ENCODE data around the gene MCM3.

MCM3 gene

DNA sequence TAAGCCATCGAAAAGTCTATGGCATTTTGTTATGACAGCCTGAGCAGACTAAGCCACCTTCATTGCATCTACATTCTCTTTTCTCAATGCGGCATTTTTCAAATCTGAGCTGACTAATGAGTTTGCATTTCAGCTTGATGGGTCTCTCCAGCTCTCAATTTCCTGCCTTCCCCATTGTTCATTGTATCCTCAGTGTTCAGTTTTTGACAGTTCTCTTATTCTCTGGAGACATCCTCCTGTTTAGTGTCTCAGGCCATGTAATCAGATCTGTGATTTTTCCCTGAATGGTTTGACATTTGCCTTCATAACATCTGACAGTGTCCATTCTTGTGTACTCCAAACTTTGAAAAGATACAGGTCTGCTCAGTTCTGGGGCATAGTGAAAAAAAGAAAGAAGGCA is 27.9 kb upstream of the MCM3 start:
- TF ChIP-seq, protein P1, sequence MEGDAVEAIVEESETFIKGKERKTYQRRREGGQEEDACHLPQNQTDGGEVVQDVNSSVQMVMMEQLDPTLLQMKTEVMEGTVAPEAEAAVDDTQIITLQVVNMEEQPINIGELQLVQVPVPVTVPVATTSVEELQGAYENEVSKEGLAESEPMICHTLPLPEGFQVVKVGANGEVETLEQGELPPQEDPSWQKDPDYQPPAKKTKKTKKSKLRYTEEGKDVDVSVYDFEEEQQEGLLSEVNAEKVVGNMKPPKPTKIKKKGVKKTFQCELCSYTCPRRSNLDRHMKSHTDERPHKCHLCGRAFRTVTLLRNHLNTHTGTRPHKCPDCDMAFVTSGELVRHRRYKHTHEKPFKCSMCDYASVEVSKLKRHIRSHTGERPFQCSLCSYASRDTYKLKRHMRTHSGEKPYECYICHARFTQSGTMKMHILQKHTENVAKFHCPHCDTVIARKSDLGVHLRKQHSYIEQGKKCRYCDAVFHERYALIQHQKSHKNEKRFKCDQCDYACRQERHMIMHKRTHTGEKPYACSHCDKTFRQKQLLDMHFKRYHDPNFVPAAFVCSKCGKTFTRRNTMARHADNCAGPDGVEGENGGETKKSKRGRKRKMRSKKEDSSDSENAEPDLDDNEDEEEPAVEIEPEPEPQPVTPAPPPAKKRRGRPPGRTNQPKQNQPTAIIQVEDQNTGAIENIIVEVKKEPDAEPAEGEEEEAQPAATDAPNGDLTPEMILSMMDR (IDR thresholded peaks at IDR 0.05; ENCODE audit: insufficient read depth, low read depth, low read length, missing control alignments): no peak
- no peak overlapping the region for H3K4me3 ChIP-seq (ENCODE audit: low read length)
- DNase-seq (ENCODE audit: low read depth): no peak

DNA sequence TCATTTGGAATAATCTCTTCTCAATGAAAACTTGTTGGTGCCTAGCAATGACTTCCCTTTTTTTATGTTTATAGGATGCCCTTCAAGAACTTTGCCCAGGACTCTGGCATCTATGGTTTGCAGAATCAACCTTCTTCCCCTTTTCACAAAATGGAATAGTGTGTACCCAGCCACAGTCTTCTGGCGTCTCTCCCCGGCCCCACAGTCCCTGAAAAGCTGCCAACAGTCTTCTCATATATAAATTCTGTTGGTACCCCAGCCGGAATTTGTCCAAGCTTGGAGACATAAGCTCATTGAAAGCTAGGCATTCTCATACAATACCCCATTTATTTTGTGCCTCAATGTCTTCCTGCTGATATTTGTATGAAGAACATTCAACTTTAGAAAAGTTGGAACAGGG is 26.4 kb upstream of the MCM3 start:
- DNase-seq (ENCODE audit: low read depth): no peak
- TF ChIP-seq, protein P1 (IDR thresholded peaks at IDR 0.05; ENCODE audit: insufficient read depth, low read depth, low read length, missing control alignments): no peak
- no peak overlapping the region for H3K4me3 ChIP-seq (ENCODE audit: low read length)

DNA sequence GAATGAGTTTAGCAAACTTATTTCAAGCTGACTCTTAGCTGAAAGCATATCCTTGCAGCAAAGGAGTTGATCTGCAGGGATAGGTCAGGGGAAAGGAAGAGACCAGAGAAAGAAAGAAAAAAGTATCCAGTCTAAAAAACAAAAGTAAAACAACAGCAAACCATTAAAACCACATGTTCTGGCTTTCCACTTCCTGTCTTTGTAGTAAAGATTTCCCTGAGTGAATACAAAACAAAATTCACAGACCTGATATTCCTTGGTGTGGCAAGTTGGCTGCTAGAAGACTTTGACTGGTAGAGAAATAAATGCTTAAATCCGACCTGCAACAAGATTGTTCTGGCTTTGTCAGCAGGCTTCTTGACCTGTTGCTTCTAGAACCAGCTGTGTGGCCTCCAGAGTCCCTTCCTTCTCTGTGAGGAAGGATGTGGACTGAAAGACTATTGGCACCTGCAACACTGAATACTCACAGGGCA is 23.4 kb upstream of the MCM3 start:
- no peak for DNase-seq (ENCODE audit: low read depth)
- TF ChIP-seq, protein P1 (IDR thresholded peaks at IDR 0.05; ENCODE audit: insufficient read depth, low read depth, low read length, missing control alignments): no peak
- H3K4me3 ChIP-seq (ENCODE audit: low read length): no peak overlapping the region

DNA sequence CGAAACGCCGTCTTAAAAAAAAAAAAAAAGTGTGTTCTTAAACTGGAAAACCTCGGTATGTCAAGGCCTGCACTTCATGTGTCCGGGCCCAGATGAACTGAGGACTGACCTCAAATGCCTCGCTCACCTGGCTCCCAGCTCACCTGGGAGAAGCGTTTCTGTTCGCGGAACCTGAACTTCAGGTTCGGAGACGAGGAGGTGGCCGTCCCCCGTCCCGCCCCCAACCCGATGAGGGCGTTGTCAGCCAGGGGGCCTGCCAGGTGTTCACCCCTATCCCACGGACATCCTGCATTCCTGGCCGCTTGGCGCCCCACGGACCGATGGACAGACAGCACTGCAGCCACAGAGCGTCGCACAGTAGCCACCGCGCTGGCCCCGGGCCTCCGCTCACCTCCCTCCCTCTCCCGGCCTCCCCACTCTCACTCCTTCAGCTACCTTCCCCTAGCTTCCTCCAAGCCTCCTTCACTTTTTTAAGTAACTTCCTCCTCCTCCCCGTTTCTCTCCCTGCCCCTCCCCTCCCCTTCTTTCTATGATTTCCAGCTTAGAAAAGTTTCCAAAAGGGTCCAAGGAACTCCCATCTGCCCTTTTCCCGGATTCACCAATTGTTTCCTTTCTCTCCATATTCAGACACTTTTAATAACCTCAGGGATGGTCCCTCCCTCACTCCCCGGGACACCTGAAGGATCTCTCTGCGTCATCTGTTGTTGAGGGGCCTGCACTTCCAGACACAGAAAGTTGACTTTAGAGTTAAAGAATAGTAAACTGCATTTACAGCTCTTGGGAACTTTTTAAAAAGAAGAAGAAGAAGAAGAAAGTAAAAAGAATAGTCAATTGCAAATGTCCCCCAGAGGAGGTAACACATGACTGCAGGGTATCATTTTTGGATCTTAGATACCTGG is 22.7 kb upstream of the MCM3 start:
- TF ChIP-seq, protein P1 (IDR thresholded peaks at IDR 0.05; ENCODE audit: insufficient read depth, low read depth, low read length, missing control alignments): no peak
- no peak overlapping the region for H3K4me3 ChIP-seq (ENCODE audit: low read length)
- DNase-seq (ENCODE audit: low read depth): no peak

DNA sequence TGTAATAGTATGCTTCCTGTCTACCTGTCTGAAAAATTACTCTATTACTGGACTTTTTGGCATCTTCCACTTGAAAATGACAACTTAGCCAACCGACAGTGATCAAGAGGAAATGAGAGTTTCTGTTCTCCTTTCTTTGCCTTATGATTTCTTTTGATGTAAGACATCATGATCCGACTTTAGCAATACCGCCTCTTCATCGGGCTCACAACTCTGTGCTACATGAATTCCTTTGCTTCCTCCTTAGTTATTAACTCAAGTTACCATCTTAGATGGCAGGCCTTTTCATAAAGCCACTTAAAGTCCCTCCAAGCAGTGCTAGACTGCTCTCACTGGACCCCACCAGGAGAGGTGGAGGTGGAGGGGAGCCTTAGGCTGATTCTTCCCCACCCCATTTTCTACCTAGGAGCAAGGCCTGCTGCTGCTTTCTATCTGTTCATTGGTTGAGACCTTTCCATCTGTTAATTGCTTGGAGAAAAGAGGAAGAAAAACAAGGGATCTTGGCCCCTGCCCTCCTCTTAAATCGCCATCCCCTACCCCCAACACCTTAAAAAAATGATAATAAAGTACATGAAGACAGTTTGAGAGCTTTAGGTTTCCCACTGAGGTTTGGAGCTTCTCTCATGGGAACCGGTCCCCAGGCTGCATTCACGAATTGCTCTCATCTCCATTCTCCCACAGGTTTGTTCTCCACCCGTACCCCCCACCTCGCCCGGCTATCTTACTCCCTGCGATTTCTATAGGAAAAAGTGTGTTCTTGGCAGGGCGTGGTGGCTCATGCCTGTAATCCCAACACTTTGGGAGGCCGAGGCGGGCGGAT is 21.6 kb upstream of the MCM3 start:
- TF ChIP-seq, protein P1 (IDR thresholded peaks at IDR 0.05; ENCODE audit: insufficient read depth, low read depth, low read length, missing control alignments): no peak
- DNase-seq (ENCODE audit: low read depth): no peak
- no peak overlapping the region for H3K4me3 ChIP-seq (ENCODE audit: low read length)

DNA sequence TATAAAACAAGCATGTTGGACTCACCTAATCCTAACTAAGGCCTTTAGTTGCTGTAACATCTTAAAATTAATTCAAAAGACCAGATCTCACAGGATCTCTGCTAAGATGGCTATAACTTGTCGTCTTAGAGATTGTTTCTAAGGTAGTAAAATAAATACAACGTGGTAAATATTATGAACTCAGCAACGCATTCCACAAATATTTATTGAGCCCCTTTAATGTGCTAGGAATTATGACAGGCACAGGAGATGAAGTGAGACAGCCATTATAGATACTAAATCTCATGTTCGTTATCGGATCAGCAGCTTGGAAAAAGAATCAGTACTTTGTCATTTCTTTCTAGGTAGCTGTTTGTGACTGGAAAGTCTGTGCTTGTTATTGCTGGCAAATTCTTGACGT is 20.9 kb upstream of the MCM3 start:
- H3K4me3 ChIP-seq (ENCODE audit: low read length): no peak overlapping the region
- TF ChIP-seq, protein P1 (IDR thresholded peaks at IDR 0.05; ENCODE audit: insufficient read depth, low read depth, low read length, missing control alignments): no peak
- no peak for DNase-seq (ENCODE audit: low read depth)

All from epithelial cell of esophagus (primary cell).